GDM1 (cell line): ENCODE data around the gene GIPC1.
"Not testable (repeated sequence)": the region's sequence is repeated elsewhere in the genome, so short reads cannot be mapped to it uniquely, and the experiment has no call there.

Experiments used
- DNase-seq: peaks from one replicate; lab custom pipeline; 2025; lab: John Stamatoyannopoulos, UW

The GIPC1 gene

DNA sequence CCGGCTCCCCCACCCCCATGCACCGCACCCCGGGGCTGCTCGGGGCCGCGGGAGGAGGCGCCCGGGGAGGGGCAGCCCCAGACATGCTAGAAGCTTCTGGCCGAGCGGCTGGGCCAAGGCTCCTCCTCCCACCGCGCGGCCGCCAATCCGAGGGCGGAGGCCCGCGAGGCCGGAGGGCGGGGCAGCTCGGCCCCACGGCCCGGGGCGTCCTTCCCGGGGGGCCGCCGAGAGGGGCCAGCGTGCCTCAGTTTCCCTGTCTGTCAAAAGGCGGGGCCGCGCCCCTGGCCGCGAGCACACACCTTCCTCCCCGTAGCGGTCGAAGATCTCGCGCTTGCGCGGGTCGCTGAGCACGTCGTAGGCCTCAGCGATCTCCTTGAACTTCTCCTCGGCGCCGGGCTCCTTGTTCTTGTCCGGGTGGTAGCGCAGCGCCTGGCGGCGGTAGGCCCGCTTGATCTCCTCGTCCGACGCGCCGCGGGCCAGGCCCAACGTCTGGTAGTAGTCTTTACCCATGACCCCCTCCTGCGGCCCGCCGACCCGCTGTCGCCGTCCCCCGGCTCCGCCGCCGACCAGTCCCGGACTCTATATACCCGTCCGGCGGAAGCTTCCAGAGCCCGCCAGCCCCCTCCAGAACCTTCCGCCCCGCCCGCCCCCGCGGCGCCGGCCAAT lies 22.0 kb upstream of the GIPC1 start, which contains the start of gene DNAJB1:
Gene DNAJB1, minus strand, starts transcription at position 558 of the 666 bp plus-strand sequence. Its CDS starts 48 bp downstream, at position 510.
- DNase-seq = peak; percentile 41

- DNase-seq = no peak
Observed at GRCh38 chr19:14517446-14517839, 21.5 kb upstream of the GIPC1 start.

- no peak for DNase-seq
Observed at GRCh38 chr19:14516746-14517438, 21.0 kb upstream of the GIPC1 start.

DNA sequence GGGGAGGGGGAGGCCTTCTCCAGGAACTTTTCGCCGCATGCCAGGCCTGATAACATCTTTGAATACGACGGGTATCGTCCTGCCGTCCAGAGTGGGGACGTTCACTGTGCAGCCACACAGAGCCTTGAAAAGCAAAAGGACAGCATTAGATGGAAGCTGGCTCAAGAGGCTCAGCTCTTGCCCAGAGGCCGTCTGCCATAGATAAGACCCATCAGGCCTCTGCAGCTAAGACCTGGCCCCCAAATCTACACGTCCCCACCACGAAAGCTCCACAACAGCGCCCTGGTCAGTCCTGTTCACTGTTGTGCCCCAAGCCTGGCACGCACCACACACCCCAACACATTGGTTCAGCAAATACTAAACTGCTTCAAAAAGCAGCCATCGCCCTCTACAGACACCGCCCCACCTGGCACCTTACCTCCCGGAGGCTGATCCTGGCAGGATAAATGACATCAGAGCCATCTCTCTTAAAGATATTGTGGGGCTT lies 20.2 kb upstream of the GIPC1 start:
- no peak for DNase-seq

DNA sequence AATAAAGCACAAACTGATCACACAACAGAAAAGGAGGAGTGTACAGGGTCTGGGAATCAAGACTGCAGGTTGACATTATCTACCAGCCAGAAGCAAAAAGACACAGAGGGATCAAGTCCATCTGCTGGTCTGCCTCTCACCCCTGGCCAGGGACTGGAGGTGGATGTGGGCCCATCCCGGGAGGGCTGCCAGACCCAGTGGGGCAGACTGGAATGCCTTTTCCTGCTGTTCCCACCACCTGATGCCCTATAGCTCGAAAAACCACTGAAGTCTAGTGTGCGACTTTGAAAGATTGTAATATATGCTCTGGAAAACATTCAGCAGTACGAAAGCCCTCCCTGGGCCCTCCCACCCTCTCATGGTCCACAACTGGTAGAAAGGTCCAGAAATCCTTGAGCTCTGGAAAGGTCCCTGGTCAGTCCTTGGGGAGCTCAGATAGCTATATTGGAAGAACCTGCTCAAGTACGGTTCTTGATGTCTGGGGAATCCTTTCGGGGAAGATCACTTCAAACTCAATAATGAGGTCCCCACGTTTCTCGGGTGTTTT lies 19.6 kb upstream of the GIPC1 start:
- no peak for DNase-seq

- no peak for DNase-seq
Observed at GRCh38 chr19:14514215-14514863, 18.4 kb upstream of the GIPC1 start.

GRCh38 chr19:14512406-14512961 lies 16.6 kb upstream of the GIPC1 start:
- DNase-seq = no peak

DNA sequence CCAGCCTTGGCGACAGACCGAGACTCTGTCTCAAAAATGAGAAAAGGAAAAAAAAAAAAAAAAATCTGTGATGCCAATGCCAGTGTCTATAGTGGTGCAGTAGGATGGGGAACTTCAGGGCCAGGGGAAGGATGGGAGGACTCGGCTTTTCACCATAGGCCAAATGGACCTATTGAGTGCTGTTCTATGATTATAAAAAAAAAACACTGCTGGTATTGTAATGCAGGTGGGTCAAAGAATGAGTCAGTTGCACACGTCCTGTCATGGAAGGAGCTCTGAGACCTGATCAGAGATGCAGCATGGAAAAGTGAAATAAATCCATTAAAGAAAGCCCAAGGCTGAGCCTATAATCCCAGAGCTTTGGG lies 15.3 kb upstream of the GIPC1 start:
- DNase-seq = no peak

DNA sequence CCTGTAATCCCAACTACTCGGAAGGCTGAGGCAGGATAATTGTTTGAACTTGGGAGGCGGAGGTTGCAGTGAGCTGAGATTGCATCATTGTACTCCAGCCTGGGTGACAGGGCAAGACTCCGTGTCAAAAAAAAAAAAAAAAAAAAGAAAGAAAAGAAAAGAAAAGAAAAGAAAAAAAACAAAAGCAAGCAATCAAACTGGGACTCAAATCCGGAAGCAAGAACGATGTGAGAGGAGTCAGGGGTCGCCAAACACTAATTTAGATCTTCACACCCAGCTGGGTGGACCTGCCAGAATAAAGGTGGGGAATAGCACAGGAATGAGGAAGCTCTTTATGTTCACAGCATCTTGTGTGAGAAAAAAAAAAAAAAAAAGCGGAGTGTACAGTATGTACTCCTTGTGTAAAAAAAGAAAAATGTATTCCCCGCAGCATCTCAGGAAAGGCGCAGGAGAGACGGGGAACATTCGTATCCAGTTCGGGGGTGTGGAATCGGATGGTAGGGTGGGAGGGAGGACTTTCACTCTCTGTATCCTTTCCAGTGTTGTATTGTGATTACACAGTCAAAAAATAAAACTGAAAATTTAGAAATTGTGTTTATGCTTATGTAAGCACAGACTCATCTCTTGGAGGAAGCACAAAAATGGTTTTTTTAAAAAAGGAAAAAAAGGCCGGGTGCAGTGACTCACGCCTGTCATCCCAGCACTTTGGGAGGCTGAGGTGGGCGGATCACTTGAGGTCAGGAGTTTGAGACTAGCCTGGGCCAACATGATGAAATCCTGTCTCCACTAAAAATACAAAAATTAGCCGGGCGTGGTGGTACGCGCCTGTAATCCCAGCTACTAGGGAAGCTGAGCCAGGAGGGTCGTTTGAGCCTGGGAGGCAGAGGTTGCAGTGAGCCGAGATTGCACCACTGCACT lies 14.6 kb upstream of the GIPC1 start:
- DNase-seq = no peak

DNA sequence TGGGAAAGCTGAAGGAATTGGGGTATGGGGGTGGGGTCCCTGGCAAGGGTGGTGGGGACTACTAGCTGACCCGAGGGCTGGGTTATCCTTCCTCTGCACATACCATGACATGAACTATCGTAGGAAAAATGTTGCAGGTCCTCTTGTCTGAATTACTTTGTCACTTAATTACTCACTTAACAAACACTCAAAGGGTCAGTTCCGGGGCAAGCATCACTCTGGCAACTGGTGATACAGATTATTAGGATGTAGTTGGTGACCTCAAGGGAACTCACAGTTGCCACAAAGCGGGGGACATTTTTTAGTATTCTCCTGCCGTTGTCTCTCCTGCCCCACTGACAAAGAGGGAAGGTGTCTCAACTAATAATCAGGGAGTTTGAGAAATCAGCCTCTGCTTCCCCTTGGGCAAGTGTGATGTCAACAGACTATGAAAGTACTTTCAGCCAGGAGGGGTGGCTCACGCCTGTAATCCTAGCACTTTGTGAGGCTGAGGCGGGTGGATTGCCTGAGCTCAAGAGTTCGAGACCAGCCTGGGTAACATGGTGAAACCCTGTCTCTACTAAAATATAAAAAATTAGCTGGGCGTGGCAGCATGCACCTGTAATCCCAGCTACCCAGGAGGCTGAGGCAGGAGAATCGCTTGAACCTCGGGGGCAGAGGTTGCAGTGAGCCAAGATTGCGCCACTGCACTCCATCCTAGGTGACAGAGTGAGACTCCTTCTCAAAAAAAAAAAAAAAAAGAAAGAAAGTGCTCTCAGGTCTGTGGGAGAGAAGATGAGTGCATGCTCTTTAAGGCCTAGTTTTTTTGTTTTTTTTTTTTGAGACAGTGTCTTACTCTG lies 12.0 kb upstream of the GIPC1 start:
- no peak for DNase-seq

- DNase-seq = peak; percentile 39
Observed at GRCh38 chr19:14505488-14506239, 9.7 kb upstream of the GIPC1 start.

- not testable (repeated sequence) for DNase-seq
Observed at GRCh38 chr19:14504575-14504974, 8.6 kb upstream of the GIPC1 start.

GRCh38 chr19:14503285-14503684 lies 7.4 kb upstream of the GIPC1 start:
- no peak for DNase-seq

DNA sequence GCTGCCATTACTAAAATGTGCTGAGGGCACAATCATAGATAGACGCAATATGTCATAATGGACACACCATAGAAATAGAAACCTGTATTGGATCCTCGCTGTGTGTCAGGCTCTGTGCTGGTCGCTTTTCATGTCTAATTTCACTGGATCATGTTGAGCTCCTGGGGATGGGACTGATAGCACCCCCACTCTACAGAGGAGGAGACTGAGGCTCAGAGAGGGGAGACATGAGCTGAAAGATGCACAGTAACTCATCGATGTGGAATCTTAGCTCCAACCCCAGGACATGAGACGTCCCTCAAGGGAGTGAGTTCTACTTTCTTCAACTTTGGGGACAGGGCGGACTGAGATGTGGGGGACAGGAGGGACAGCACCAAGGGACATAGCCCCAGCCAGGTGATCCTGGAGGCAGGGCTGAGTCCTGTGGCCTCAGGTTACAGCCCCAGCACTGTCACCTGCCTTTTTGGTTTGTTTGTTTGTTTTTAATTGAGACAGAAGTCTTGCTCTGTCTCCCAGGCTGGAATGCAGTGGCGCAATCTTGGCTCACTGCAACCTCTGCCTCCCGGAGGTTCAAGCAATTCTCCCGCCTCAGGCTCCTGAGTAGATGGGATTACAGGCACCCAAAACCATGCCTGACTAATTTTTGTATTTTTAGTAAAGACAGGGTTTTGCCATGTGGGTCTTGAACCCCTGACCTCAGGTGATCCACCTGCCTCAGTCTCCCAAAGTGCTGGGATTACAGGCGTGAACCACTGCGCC lies 6.6 kb upstream of the GIPC1 start:
- no peak for DNase-seq

GRCh38 chr19:14497228-14497921 lies 1.4 kb upstream of the GIPC1 start:
- no peak for DNase-seq

- DNase-seq = no peak
Observed at GRCh38 chr19:14496834-14497227, 904 bp upstream of the GIPC1 start.

DNA sequence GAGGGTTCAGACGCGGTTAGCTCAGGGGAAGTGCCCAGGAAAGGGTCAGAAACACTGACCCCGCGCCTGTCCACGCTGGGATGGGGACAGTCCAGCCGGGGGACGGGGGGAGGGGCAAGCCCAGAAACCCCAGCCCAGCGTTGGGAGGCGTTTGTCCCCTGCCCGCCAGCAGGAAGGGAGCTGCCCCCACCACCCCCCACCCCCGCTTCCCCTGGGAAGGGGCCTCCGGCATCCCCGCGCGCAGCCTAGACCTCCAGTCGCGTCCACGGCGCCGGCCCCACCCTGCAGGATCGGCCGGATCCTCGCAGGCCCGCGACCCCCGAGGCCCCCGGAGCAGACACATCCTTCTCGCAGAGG lies 277 bp downstream of the GIPC1 start:
- no peak for DNase-seq

DNA sequence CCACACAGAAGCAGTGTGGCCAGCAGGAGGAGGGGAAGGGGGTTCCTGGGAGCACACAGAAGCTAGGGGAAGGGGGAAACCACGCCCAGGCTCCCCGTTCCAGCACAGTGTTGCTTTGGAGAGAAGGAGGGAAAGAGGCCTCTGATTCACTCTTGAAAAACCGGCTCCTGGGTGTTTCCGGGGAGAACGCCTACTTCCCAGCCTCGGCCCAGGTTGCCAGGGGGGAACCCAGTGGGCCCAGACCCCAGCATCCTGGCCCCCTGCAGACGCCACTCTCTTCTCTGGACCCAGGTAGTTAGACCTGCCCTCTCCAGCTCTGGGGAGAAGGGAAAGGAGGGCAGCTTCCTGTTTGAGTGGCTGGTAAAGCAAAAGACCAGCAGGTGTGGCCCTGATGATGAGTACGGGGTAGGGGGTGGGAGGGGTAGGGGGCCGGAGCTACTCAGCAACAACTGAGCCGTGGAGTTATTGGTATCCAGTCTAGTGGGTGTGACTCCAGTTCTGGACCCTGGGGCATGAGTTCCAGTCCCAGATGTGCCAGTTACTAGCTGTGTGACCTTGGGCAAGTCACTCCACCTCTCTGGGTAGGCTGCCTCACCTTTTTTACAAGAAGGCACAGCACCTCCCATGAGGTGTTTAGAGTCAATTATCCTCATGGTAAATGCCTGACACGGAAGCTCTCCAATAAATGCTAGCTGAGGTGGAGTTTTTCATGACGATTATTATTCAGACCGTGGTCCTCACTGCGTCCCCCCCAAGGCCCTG lies 836 bp downstream of the GIPC1 start:
- no peak for DNase-seq
